Stimulated activated CD8-positive, alpha-beta memory T cell treated with anti-CD3 and anti-CD28 coated beads, Interleukin-7, amount 100 ng/mL, for 1 hour (primary cell): ENCODE data around the gene SLC40A1.
A peak's percentile ranks its signal among the peaks of the same experiment; 100 is the strongest.
"Not testable (repeated sequence)": the region's sequence is repeated elsewhere in the genome, so short reads cannot be mapped to it uniquely, and the experiment has no call there.

Source experiments
- DNase-seq, 2 donors: peaks; one replicate each; pipeline ENCODE4 v3.0.0-alpha.2; 2020; ENCODE audit warnings: low read depth in 2 of 2

The SLC40A1 gene, protein sequence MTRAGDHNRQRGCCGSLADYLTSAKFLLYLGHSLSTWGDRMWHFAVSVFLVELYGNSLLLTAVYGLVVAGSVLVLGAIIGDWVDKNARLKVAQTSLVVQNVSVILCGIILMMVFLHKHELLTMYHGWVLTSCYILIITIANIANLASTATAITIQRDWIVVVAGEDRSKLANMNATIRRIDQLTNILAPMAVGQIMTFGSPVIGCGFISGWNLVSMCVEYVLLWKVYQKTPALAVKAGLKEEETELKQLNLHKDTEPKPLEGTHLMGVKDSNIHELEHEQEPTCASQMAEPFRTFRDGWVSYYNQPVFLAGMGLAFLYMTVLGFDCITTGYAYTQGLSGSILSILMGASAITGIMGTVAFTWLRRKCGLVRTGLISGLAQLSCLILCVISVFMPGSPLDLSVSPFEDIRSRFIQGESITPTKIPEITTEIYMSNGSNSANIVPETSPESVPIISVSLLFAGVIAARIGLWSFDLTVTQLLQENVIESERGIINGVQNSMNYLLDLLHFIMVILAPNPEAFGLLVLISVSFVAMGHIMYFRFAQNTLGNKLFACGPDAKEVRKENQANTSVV

DNA sequence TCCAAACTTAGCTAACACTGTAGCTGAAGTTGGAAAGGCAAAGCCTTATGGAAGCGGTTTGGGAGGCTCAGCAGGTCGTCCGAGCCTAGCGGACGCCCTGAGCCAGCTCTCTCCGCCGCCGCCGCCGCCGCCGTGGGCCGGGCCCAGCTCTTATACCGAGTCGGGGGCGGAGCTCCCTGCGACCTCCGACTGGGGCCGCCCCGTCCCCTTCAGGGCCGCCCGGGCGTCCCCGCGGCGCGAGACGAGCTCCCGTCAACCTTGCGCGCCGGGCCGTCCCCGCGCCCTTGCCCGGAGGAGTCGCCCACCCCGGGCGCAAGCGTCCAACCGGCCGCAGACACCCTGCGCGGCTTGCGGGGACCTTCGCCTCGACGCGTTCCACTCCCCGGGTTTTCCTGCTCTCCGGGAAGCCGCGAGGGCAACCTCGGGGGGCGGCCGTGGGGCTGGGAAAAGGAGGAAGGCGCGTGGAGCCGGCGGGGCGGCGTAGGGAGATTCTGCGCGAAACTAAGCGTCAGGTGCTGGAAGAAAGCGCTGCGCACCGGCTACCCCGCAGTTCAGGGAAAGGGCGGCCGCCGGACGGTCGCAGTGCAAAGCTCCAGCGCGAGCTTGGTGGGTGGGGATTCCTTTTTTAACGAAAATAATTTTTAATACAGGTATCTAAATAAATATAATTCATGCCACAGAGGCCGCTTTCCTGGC lies at the start of gene SLC40A1:
SLC40A1 (minus strand) TSS at position 129 of the 696 bp plus-strand sequence. CDS start 326 bp downstream, outside the sequence.
- DNase-seq: peak; percentile 6 to 12

DNA sequence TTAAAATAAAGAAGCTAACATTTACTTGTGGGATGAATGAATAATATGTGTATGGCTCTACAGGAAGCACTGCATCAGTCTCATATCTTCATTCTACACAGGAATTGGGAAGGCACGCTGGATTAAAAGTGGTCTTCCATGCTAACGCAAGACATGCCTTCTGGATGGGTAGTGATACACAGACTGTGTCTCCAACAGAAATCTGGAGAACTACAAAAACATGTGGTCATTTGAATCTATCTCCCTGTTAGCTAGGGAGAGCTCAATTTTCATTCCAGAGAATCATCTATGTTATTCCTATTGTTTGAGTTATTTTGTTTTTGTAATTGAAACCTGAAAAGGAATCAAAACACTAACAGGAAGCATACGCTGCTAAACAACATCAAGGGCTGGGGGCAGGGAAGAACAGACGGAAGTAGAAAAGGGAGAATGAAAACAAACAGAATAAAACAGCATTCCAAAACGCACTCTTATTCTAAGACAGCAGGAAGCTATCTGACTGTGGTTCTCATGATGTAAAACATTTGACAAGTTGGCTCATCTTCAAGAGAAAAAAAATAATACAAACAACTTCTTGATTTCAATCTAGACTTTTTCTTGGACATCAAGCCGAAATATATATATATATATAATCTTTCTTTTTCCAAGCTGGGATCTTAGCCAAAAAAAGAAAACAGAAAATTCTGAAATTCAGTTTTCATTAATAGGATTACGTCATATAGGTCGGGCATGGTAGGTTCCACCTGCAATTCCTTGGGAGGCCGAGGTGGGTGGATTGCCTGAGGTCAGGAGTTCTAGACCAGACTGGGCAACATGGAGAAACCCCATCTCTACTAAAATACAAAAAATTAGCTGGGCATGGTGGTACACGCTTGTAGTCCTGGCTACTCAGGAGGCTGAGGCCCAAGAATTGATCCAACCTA lies 49.2 kb upstream of the SLC40A1 start:
- no peak for DNase-seq

DNA sequence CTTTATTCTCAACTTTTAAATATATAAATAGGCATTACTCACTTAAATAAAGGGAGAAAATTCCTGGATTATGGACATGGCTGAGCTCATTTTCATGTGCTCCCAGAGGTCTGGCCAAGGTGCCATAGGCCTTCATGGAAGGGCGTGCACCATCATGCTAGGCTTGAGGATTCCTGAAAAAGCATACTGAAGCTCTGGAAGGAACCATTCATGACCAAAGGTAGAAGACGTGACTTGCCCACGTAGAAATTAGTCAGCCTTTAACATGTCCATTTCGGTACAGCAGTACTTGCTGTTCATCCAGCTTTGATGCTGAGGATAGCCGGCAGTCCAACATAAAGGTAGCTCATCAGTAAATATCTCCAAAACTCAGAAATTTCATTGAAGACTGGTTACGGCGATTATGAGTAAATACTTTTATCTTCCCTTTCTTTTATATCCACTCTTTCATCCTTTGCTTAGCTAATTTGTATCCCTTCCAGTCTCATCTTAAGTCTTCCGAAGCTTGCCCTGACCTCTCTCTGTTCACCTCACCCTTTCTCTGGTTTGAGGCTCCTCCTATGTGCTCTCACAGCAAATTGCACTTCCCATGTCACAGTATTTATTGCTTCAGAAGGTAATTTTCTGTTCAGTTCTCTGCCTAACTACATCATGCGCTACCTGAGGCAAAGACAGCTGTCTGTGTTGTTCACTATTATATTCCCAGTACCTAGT lies 48.4 kb upstream of the SLC40A1 start:
- DNase-seq: no peak

DNA sequence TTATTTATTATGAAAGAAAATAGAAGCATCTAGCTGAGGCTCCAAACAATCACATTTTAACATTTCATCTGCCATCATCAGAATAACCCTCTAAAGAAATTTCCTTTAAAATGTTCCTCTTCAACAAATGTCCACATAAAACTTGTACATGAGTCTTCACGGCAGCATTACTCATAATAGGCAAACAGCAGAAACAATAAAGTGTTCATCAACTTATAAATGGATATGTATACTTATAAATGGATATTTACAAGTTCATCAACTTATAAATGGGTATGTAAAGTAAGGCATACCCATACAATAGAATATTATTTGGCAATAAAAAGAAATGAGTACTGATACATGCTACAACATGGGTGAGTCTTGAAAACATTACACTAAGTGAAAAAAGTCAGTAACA lies 47.2 kb upstream of the SLC40A1 start:
- no peak for DNase-seq

DNA sequence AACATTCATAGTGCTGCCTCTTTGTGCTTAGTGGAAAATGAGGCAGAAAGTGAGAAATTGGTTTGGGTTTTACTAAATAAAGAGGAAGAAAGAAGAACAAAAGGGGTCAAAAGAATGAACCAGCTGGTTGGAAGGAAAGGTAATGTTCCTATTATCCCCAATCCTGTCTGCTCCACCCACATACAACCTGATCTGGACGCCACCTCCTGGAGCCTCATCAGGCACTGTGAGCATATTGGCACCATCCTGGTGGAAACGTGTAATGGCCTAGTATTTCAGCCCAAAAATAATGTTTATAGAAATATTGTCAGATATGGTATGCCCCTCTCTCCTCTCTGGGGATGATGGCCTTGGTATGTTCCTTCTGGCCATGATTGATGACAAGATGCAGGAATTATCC lies 45.0 kb upstream of the SLC40A1 start:
- DNase-seq: no peak

DNA sequence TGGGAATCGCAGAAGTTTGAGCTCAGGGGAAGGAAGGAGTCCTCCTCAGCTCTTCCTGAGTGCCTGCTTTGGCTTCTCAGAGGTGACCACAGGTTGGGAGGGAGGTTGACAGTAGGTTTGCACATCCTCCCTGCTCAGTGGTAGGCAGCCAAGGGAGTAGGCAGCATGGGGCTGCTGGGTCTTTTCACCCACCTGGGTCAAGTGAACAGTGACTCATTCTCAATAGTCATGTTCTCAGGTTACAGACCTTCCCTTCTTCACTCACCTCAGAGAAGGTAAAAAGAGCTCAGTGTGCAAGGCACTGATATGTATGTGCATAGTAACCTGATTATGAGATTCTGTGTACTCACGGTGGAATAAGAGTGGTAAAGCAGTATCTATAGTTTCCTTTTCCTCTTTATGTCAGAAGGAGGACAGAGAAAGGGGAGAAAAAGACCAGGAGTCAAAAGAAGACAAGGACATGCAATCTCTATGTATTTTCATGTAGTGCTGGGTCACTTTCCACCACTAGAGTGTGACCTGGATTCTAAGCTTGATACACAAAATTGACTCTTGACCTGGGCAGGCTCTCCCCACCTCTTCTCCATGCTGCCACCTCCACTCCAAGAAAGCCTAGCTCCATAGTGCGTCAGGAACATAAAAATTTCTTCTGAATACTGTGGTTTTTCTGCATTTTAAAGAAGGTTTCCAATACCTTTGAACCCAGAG lies 44.2 kb upstream of the SLC40A1 start:
- no peak for DNase-seq

DNA sequence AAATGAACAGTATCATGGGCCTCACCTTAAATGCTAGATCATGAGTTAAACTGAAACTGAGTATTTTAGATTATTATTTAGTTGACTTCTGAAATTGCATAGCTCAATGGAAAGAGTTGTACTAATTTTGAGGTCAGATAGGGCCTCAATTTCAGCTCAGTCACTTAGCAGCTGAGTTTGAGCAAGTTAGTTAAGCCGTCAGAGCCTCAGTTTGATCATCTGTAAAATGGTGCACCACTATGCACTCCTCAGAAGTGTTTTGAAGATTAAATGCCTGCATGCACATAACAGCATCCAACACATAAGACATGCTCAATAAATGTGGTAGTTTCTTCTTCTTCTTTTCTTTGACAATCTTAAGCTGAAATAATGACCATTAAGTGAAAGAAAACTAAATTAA lies 42.5 kb upstream of the SLC40A1 start:
- no peak for DNase-seq

DNA sequence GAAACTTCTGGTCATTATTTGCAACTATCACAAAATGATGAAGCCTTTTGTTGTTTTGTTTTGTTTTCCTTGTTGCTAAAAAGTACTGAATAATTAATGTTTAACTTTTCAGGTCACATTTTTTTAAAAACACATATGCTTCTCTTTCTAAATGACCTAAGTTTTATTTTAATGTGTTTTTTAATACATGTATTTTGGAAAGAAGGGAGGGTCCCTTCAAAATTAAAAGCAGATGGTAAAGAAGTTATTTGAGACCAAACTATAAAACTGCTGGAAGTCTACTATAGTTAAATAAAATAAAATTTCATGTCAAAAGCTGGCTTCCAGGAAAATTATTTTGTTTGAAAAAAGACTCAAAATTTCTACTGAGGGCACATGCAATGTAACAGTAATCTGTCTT lies 41.2 kb upstream of the SLC40A1 start:
- no peak for DNase-seq

DNA sequence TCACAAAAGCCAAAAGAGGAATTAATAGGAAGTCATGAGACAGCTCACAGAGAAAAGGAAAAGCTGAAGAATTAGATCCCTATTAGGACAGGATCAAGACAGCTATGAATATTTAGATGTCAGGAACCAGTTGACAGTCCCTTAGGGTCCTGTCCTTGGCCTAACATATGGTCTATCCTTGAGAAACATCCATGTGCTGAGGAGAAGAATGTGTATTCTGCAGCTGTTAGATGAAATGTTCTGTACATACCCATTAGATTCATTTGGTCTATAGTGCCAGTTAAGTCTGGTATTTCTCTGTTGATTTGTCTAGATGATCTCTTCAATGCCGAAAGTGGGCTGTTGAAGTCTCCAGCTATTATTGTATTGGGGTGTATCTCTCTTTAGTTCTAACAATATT lies 37.6 kb upstream of the SLC40A1 start:
- no peak for DNase-seq

DNA sequence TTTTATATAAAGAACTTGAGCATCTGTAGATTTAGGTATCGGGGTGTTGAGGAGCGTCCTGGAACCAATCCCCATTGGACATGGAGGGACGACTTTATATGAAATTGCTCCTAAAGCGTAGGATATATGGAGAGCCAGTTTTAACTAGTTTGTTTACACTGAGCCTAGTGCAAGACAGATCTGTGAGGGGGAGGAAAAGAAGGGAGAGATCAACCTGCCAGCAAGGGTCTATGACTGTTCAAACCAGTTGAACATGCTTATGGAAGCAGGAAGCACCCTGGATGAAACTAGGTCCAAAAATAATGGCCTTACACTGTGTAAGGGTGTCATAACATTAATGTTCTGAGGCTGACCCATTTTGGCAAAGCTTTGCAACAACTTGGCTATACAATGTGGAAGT lies 34.0 kb upstream of the SLC40A1 start:
- no peak for DNase-seq

DNA sequence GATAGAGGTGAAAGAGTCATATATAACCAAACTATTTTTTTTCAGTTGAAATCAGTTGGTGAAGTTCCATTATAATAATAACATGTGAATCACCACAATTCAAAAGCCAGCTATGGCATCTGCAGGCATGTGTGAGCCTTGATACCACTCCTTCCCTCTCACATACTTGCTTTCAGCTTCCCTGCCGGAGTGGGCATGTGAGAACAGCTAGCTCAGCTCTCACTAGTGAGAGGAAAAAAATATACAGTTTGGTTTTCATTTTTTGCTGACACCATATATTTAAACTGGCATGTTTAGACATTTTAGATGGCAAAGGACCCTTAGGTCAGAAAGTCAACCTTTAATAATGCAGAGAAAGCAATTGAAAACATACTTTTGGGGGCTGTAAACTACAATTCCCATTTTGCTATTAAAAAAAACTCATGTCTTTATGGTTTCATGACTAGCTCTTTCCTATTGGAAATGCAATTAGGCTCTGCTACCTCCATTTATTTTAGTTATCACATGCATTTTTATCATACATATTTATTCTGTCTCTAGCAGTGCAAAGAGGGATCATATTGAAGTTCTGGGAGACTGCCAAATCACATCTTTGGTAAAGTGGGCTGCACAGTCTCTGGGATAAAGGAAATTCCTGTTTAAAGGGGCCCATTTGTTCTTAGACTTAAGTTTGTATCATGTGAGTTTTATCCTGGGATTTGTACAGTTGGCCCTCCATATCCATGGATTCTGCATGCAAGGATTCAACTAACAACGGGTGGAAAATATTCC lies 33.2 kb upstream of the SLC40A1 start:
- DNase-seq: no peak

DNA sequence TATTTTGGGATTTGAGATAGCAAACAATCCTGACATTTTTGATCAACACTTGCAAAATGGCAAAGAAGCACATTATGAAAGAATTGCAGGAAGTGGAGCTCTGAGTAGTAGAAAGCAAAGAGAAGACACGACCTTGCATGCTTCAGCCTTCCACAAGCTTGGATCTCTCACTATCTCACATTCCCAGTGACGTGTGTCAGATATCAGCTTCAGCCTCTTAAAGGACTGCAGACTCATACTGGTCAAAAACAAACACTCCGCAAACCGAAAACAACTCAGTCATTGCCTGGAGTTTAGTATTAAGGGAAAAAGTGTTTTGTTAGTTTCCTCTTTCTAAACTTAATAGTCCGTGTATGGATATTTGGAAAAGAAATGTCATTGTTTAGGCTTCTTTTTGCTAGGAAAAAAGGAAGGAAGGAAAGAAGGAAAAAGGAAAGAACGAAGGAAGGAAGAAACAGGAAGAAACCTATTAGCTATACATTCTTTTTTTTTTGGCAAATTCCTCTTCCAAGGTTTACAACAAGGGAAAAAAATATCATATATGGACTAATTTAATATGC lies 32.6 kb upstream of the SLC40A1 start:
- DNase-seq: no peak

DNA sequence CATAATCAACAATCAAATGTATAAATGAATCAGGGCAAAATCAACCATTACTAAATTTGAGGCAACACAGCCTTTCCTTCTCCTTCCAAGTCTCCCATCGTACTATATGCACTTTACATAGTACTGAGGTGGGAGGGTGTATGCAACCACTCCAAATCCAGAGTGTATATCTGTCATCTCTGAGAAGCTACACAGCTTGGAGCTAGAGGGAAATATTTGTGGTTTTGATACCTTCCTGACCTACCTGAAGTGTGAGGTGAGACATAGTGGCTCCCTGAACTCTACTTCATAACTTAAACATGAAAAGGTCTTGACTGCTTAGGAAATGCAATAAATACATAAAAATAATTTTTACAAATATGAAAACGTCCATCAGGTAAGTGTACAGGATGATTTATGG lies 30.1 kb upstream of the SLC40A1 start:
- DNase-seq: no peak

DNA sequence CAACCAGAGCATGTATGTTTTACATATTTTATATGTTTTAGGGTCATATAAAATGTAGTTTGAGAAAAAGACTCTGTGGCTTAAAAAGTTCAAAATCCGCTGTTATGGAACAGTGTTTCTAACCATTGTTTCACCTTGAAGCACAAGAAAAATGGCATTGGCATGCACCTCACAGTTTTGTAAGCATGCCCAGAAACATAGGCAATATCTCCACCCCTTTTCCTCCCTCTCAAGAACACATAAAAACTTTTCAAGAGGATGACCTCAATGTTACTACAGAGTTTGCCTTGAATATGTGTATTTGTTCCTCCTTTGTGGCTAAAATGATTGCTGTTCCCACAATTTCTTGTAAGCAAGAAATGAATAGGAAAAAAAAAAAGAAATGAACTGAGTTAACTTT lies 29.3 kb upstream of the SLC40A1 start:
- DNase-seq: no peak

DNA sequence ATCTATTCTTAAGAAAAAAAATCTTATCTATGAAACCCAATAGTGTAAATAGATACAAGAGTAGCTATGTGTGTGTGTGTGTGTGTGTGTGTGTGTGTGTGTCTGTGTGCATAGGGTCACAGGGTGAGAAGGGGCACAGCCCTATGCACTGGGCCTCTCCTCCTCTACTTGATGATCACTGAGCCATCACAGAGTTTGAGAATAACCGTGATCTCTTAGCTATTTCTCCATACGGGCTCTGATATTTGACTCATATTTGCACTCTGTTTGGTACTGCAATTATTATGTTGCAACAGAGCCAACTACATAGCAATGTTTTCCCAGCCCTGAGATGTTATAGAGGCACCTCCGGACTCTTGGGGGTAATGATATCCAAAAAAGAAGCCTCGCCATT lies 28.8 kb upstream of the SLC40A1 start:
- DNase-seq: no peak

DNA sequence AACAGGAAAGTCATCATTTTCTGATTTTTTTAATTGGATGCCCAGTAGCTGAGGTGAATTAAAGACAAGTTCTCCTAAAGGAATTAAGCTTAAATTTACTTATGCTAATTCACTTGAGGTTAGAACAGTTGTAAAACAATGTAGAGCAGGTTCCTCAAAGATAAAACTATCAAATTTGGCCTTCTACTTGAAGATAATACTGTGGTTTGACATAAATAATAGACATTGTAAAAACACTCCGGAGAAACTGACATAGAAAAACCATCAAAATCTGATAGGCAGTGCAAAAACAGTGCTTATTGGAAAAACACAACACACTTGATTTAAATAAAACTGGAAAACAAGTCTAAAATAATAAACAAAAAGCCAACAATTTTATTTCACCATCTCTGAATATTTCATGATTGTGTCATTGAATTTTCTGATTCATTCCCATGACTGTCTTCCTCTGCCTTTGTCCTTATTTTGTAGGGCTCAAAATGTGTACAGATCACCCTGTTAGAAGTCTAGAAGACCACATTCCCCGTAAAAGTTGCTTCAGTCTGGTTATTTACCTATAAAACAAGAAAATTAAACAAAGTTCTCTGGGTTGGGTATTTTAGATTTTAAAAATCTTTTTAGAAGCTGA lies 28.3 kb upstream of the SLC40A1 start:
- DNase-seq: no peak

DNA sequence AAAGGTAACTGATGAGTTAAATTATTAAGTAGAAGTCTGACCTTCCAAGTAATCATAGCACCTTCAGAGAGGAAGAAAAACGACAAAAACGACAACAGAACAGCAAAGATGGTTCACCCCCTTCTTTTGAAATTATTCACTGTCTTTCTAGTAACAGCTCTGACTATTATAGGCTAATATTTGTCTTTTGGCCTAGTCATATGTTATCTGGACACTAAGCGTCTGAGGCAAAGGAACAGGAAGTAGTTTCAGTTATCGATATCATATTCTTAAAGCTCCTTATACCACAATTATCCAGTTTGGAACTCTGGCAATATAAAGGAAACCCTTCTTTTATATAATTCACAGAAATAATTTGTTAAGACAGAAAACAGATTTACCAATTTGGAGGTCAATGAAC lies 27.6 kb upstream of the SLC40A1 start:
- no peak for DNase-seq

DNA sequence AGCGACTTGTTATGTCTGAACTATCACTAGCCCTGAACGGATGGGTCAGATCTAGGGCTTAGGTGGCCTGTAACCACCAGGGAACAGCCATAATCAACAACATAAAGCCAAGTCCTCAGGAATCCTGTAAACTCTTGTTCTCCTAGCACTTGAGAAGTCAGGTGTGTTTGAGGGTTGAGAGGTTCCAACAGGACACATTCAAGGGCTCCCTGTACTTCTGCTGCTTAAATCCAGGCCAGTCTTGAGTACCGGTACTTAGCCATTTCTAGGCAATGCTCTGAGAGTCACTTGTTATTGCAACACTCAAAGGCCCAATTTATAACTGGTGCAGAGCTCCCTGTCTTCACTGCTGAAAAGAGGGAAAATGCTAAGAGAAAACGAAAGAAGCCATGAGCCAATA lies 21.6 kb upstream of the SLC40A1 start:
- DNase-seq: no peak

DNA sequence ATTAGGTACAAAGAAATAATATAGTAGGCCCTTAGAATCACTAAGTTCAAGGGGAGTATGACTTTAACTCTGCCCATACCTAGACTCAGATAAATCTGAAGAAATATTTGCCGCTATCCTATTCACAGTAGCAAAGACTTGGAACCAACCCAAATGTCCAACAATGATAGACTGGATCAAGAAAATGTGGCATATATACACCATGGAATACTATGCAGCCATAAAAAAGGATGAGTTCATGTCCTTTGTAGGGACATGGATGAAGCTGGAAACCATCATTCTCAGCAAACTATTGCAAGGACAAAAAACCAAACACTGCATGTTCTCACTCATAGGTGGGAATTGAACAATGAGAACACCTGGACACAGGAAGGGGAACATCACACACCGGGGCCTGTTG lies 21.1 kb upstream of the SLC40A1 start:
- DNase-seq: not testable (repeated sequence)
